Gastrocnemius medialis (tissue), 4 donors: Measurements from ENCODE around the gene CT47B1. TPM values are rescaled to one million over a fixed set of nuclear protein-coding genes. Genes with fewer than 3 reads are reported as not detected.

ENCODE experiments used
- ATAC-seq, 2 donors: fragments of 150-250 bp; one replicate each; pipeline ENCODE4 v1.9.1; 2016
- DNase-seq, 2 donors: peaks; one replicate each; pipeline ENCODE4 v3.0.0-alpha.2; 2019
- H3K27ac ChIP-seq, 4 donors: fragments of 200-600 bp; sonication (generic); 1 replicate in 1 of 4; 2 replicates in 3 of 4; pipeline ENCODE4 v1.5.1; 2016 to 2018; ENCODE audit warnings: mild to moderate bottlenecking in 2 of 4, moderate library complexity in 1 of 4
- H3K27me3 ChIP-seq, 3 donors: fragments of 200-600 bp; sonication (generic) in 2 of 3; 1 replicate in 1 of 3; 2 replicates in 2 of 3; pipeline versions ENCODE4 v1.5.1 to v1.6.0; 2016 to 2019; ENCODE audit warnings: mild to moderate bottlenecking in 1 of 3, moderate library complexity in 1 of 3
- H3K36me3 ChIP-seq, 2 donors: fragments of 200-600 bp; sonication (generic) in 1 of 2; one replicate each; pipeline ENCODE4 v1.5.1; 2017 to 2018
- H3K4me1 ChIP-seq, 2 donors: fragments of 200-600 bp; sonication (generic) in 1 of 2; one replicate each; pipeline ENCODE4 v1.5.1; 2016 to 2017; ENCODE audit warnings: mild to moderate bottlenecking in 2 of 2
- H3K4me3 ChIP-seq, 4 donors: fragments of 200-600 bp; sonication (generic) in 3 of 4; 1 replicate in 1 of 4; 2 replicates in 3 of 4; pipeline ENCODE4 v1.5.1; 2016 to 2019; ENCODE audit warnings: mild to moderate bottlenecking in 2 of 4
- H3K9me3 ChIP-seq, 3 donors: fragments of 200-600 bp; sonication (generic) in 2 of 3; 1 replicate in 1 of 3; 2 replicates in 2 of 3; pipeline ENCODE4 v1.5.1; 2016 to 2019
- CTCF ChIP-seq, 5 experiments: fragments of 450-650 bp in 3 of 5; fragments of 200-600 bp in 2 of 5; sonication (generic) in 2 of 5; IDR thresholded peaks in 4 of 5; conservative IDR thresholded peaks in 1 of 5; 1 replicate in 4 of 5; 2 replicates in 1 of 5; pipeline ENCODE4 v1.5.1; 2016 to 2019; ENCODE audit warnings: antibody characterized with exemption in 5 of 5, mild to moderate bottlenecking in 3 of 5, moderate library complexity in 3 of 5
- POLR2A ChIP-seq, 2 donors: fragments of 450-650 bp; IDR thresholded peaks; one replicate each; pipeline ENCODE4 v1.6.1; 2017; ENCODE audit warnings: antibody characterized with exemption in 2 of 2, mild to moderate bottlenecking in 2 of 2, moderate library complexity in 2 of 2
- in situ Hi-C, 4 donors: fragments of 200-750 bp; cut with MboI; loops; one replicate each; pipeline versions ENCODE4 v1.15.0 to v1.8.0; 2017; ENCODE audit warnings: low sequenced_read_pairs in 4 of 4
- intact Hi-C: fragments of 100-400 bp; cut with DNase I; formaldehyde crosslinking; loops from one replicate; pipeline ENCODE4 v1.15.1; 2023; ENCODE audit warnings: low total_unique reads
- total RNA-seq, 4 donors: library from RNA; depleted of rRNA; stranded (reverse); fragments of >200 nt; gene quantifications; one replicate each; pipeline versions ENCODE4 v1.1.0 to v1.2.3, GENCODE V29; 2016

Gene CT47B1
- total RNA-seq, 4 donors from 2014 or later: not detected

DNA sequence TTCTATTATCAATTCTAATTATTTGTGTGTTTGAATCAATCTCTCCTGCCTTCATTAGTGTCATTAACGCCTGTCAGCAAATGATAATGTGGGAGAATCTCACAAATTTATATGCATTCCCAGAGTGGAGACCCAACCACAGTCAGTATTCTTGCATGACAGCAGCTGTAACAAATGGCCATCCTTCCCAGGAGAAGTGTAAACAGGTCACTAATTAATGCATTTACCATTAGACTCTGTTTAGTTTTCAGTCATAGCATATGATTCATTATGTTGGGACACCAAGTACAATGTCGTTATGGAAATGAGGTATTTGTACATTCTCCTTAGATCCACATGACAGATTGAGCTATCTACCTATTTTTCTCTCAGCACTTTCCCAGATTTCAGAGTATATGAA is 50.5 kb downstream of the CT47B1 start:
- Histone ChIP-seq H3K36me3 (no peaks in the 10 kb centered on the region), H3K4me1 (no peaks in the 10 kb centered on the region), H3K27ac (no peak overlapping the region), H3K27me3 (no peaks in the 10 kb centered on the region), H3K4me3 (no peak overlapping the region), H3K9me3 (no peaks in the 10 kb centered on the region)
- intact Hi-C loops (no loop called here), in situ Hi-C loops (no loop called here)
- TF ChIP-seq CTCF (IDR thresholded peaks at IDR 0.05 in 4 of 5, conservative IDR thresholded peaks at IDR 0.05 in 1 of 5) (no peak), POLR2A (IDR thresholded peaks at IDR 0.05) (no peak)
- no peak for DNase-seq
- no peak for ATAC-seq

DNA sequence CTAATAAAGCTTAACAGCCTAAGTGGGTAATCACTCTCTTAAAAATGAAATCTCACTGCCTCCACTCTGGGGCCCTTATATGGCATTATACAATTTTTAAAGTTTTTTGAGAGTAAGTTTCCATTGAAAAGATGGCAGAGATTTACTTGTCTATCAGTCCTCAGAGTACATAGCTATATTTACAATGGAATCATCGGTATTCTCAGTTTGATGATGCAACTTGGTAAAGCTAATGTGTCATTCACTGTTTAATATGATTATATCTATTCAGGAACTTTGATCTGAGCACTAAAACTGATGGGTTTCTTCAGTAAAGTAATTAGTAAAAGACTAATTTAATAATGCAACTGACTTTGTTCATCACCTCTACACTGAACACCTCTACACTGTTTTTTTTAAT is 51.6 kb downstream of the CT47B1 start:
- ATAC-seq (no peak), DNase-seq (no peak)
- no peak overlapping the region for H3K4me3 ChIP-seq
- no peak overlapping the region for H3K27ac ChIP-seq
- TF ChIP-seq POLR2A (IDR thresholded peaks at IDR 0.05) (no peak), CTCF (IDR thresholded peaks at IDR 0.05 in 4 of 5, conservative IDR thresholded peaks at IDR 0.05 in 1 of 5) (no peak)
- no peaks in the 10 kb centered on the region for H3K4me1 ChIP-seq
- in situ Hi-C loops: no loop called here
- intact Hi-C loops: no loop called here
- H3K9me3 ChIP-seq: no peaks in the 10 kb centered on the region
- no peaks in the 10 kb centered on the region for H3K27me3 ChIP-seq
- H3K36me3 ChIP-seq: no peaks in the 10 kb centered on the region

DNA sequence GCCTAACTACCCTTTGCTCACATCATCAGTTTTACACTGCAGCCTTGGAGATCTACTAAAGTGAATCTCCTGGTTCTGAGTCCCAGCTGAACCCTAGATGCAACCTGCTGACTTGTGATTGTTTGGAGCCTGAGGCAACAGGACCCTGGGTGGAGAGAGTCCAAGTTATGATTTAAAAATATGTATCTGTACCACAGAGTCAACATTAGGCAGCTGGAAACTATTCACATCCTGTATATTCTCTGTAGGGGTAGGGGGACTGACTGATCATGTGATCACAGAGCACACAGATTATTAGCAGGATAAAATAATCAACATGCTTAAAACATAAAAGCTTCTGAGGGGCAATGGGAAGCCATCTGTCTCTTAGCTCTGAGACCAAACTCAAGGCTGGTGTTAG is 52.1 kb downstream of the CT47B1 start:
- Histone ChIP-seq H3K27ac (no peak overlapping the region), H3K9me3 (no peaks in the 10 kb centered on the region), H3K36me3 (no peaks in the 10 kb centered on the region), H3K27me3 (no peaks in the 10 kb centered on the region), H3K4me1 (no peaks in the 10 kb centered on the region), H3K4me3 (no peak overlapping the region)
- intact Hi-C loops: no loop called here
- DNase-seq: no peak
- ATAC-seq: no peak
- in situ Hi-C loops: no loop called here
- TF ChIP-seq POLR2A (IDR thresholded peaks at IDR 0.05) (no peak), CTCF (IDR thresholded peaks at IDR 0.05 in 4 of 5, conservative IDR thresholded peaks at IDR 0.05 in 1 of 5) (no peak)

Other genes starting within 250 kb of the CT47B1 start
- 10 to 100 TPM in 3 of 4 donors, 1 to 10 TPM in 1; 6.5 to 13.5 (median 10.2) TPM for gene C1GALT1C1, start 245.8 kb downstream of the CT47B1 start, total RNA-seq
- gene CT47A11, start 61.3 kb upstream of the CT47B1 start, total RNA-seq: not detected
- not detected for gene CT47A10, start 66.2 kb upstream of the CT47B1 start, total RNA-seq
- not detected for gene CT47A9, start 71.0 kb upstream of the CT47B1 start, total RNA-seq
- gene CT47A8, start 75.9 kb upstream of the CT47B1 start, total RNA-seq: not detected
- gene CT47A7, start 80.7 kb upstream of the CT47B1 start, total RNA-seq: not detected
- not detected for gene CT47A6, start 85.6 kb upstream of the CT47B1 start, total RNA-seq
- gene CT47A5, start 90.5 kb upstream of the CT47B1 start, total RNA-seq: not detected
- not detected for gene CT47A4, start 95.3 kb upstream of the CT47B1 start, total RNA-seq
- gene CT47A3, start 100.2 kb upstream of the CT47B1 start, total RNA-seq: not detected
- gene CT47A2, start 105.1 kb upstream of the CT47B1 start, total RNA-seq: not detected
- not detected for gene CT47A1, start 109.9 kb upstream of the CT47B1 start, total RNA-seq
- gene GLUD2, start 171.7 kb upstream of the CT47B1 start, total RNA-seq: 1 to 10 TPM in 1 of 4 donors, under 1 TPM in 2, not detected in 1; 0.51 to 1.2 (median 0.62) TPM